Panc1 (cell line): Measurements from ENCODE around the gene PGA3. TPM values are rescaled to one million over a fixed set of nuclear protein-coding genes. Genes with fewer than 3 reads are reported as not detected.

Source experiments
- ATAC-seq: fragments of 200-7000 bp; cut with Tn5 transposase; 2 replicates; pipeline ENCODE4 v1.9.1; 2020; ENCODE audit warnings: mild to moderate bottlenecking, moderate library complexity
- BruUV-seq: library from RNA; stranded (reverse); fragments of 400-500 nt; replicated peaks from 2 replicates; lab custom pipeline; 2021; lab: Mats Ljungman, UMichigan
- CTCF ChIA-PET: fragments of 300-600 bp; sonication (Branson Sonifier 250); formaldehyde crosslinking; loops from one replicate; lab custom pipeline; 2022; ENCODE audit warnings: antibody characterized with exemption; lab: Charles Lee
- POLR2A ChIA-PET: fragments of 300-600 bp; sonication (Branson Sonifier 250); formaldehyde crosslinking; loops from one replicate; lab custom pipeline; 2022; ENCODE audit warnings: antibody characterized with exemption; lab: Charles Lee
- DNase-seq: peaks from one replicate; pipeline ENCODE4 v3.0.0-alpha.2; 2010; ENCODE audit warnings: low read depth, low spot score
- H3K27ac ChIP-seq: 2 replicates; pipeline ENCODE4 v1.5.1; 2011; ENCODE audit warnings: mild to moderate bottlenecking, low read length, inconsistent platforms
- H3K27me3 ChIP-seq: fragments of 200-500 bp; sonication (Bioruptor generic); 2 replicates; pipeline ENCODE4 v1.6.0; 2014; ENCODE audit warnings: low read length, inconsistent platforms; ENCODE audit not compliant: control insufficient read depth, insufficient read depth
- H3K36me3 ChIP-seq: fragments of 200-500 bp; sonication (Bioruptor generic); 2 replicates; pipeline ENCODE4 v1.5.1; 2014; ENCODE audit warnings: inconsistent platforms, mild to moderate bottlenecking, low read length, moderate library complexity; ENCODE audit not compliant: control insufficient read depth, insufficient read depth
- H3K4me1 ChIP-seq: 2 replicates; pipeline ENCODE4 v1.5.1; 2011; ENCODE audit warnings: inconsistent platforms, mild to moderate bottlenecking, low read length, moderate library complexity; ENCODE audit not compliant: control insufficient read depth, insufficient read depth
- H3K4me3 ChIP-seq, 2 experiments: 2 replicates each; pipeline ENCODE4 v1.5.1; 2011 to 2012; ENCODE audit warnings: low read depth in 2 of 2, low read length in 2 of 2, mild to moderate bottlenecking in 2 of 2, inconsistent platforms in 1 of 2, moderate library complexity in 1 of 2
- H3K9me3 ChIP-seq: fragments of 200-500 bp; sonication (Bioruptor generic); 2 replicates; pipeline ENCODE4 v1.5.1; 2014; ENCODE audit warnings: low read depth, mild to moderate bottlenecking, inconsistent platforms, low read length, moderate library complexity; ENCODE audit not compliant: control insufficient read depth, insufficient read depth
- POLR2AphosphoS5 ChIP-seq: IDR thresholded peaks from 2 replicates; pipeline ENCODE4 v1.6.1; 2012; ENCODE audit warnings: mild to moderate bottlenecking, low read depth, low read length, moderate library complexity
- SIN3A ChIP-seq: IDR thresholded peaks from 2 replicates; pipeline ENCODE4 v1.6.1; 2012; ENCODE audit warnings: low read depth, mild to moderate bottlenecking, low read length, moderate library complexity, borderline replicate concordance; ENCODE audit not compliant: insufficient read depth
- TCF7L2 ChIP-seq: IDR thresholded peaks from 2 replicates; pipeline ENCODE4 v1.6.1; 2011; ENCODE audit warnings: mild to moderate bottlenecking, low read depth, low read length, inconsistent platforms
- in situ Hi-C: cut with HindIII; loops from 2 replicates; pipeline ENCODE4 v1.10.0; 2016; ENCODE audit warnings: low sequenced_read_pairs, low pct_unique_long_range_greater_than_20kb
- intact Hi-C: fragments of 100-400 bp; cut with micrococcal nuclease; formaldehyde crosslinking; loops from one replicate; pipeline ENCODE4 v1.10.0; 2022; ENCODE audit not compliant: unreplicated experiment
- total RNA-seq: library from RNA; stranded (reverse); gene quantifications from one replicate; pipeline ENCODE4 v1.2.1, GENCODE V29; 2021; ENCODE audit not compliant: unreplicated experiment
- TF ChIP-seq, protein P1 (sequence below): fragments of 450-650 bp; IDR thresholded peaks from 2 replicates; pipeline ENCODE4 v1.5.1; 2017; ENCODE audit warnings: mild to moderate bottlenecking
- TF ChIP-seq, protein P2 (sequence below), 2 experiments: IDR thresholded peaks; 2 replicates each; pipeline ENCODE4 v1.6.1; 2011 to 2012; ENCODE audit warnings: low read depth in 2 of 2, control low read depth in 1 of 2, low read length in 1 of 2, mild to moderate bottlenecking in 1 of 2, moderate library complexity in 1 of 2; ENCODE audit not compliant: insufficient read depth in 1 of 2

PGA3 gene
- total RNA-seq, 1 experiment from 2014 or later: not detected

GRCh38 chr11:61158691-61159381, 44.5 kb upstream of the PGA3 start:
- TF ChIP-seq, protein P1, sequence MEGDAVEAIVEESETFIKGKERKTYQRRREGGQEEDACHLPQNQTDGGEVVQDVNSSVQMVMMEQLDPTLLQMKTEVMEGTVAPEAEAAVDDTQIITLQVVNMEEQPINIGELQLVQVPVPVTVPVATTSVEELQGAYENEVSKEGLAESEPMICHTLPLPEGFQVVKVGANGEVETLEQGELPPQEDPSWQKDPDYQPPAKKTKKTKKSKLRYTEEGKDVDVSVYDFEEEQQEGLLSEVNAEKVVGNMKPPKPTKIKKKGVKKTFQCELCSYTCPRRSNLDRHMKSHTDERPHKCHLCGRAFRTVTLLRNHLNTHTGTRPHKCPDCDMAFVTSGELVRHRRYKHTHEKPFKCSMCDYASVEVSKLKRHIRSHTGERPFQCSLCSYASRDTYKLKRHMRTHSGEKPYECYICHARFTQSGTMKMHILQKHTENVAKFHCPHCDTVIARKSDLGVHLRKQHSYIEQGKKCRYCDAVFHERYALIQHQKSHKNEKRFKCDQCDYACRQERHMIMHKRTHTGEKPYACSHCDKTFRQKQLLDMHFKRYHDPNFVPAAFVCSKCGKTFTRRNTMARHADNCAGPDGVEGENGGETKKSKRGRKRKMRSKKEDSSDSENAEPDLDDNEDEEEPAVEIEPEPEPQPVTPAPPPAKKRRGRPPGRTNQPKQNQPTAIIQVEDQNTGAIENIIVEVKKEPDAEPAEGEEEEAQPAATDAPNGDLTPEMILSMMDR: no peak
- BruUV-seq: TSS peak; percentile 39
- Histone ChIP-seq H3K4me3 (no peak overlapping the region; a peak in 1 of 4 replicates), H3K4me1 (peaks cover 30% of the 10 kb centered on the region), H3K27me3 (no peaks in the 10 kb centered on the region), H3K9me3 (peaks cover 14% of the 10 kb centered on the region; the same call in 1 of the 2 replicates), H3K27ac (peak overlapping the region; percentile 67), H3K36me3 (no peaks in the 10 kb centered on the region; the same call in 1 of the 2 replicates)
- ChIA-PET CTCF (interaction anchor here (0.6 kb wide), 1 partner anchor 220 kb away, joined by 11 read pairs; no protein-coding TSS in a partner anchor), POLR2A (no interaction called here)
- in situ Hi-C loops: no loop called here
- no peak for ATAC-seq
- intact Hi-C loops: no loop called here
- DNase-seq: no peak

DNA sequence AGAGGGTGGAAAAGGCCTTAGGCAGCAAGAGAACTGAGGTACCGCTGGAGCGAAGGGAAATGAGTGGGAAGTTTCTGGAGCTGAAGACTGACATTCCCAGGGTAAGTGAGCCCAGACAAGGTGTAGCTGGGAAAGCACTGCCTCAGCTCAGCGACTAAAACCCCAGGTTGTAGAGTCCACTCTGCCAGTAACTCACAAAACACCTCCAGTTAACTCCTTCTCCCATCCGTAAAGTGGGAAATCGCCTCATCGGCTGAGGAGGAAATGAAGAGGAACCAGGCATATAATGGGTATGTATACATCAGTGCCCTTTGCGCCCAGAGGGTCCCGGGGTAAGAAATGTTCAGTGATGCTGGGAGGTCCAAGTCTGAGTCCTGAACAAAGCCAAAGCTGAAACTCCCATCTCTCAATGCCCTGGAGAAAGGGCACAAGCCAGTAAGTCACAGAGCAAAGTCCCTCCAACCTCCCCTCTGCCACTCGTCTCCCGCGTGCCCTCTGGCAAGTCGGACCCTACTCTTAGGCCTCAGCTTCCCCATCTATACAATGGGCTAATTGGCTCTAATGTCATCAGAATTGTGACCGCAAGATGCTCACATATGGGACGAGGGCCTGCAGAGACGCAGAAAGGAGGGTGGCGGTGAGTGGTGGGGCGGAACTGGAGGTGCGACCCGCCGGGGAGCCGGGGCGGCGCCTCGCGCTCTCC, 42.7 kb upstream of the PGA3 start:
- ATAC-seq: peak; percentile 6

More for the DNA sequence above, 42.7 kb upstream of the PGA3 start:
- Histone ChIP-seq H3K36me3 (no peaks in the 10 kb centered on the region; the same call in 1 of the 2 replicates), H3K9me3 (peaks cover 5% of the 10 kb centered on the region; the same call in 1 of the 2 replicates), H3K27ac (peak overlapping the region; percentile 84), H3K4me1 (peaks cover 33% of the 10 kb centered on the region), H3K4me3 (peak overlapping the region; percentile 69 to 90), H3K27me3 (no peaks in the 10 kb centered on the region)
- in situ Hi-C loops: no loop called here
- no TSS peak for BruUV-seq
- POLR2A ChIA-PET: no interaction called here
- TF ChIP-seq, protein P1: no peak
- TF ChIP-seq TCF7L2 (no peak), POLR2AphosphoS5 (no peak; the same call in 1 of the 2 replicates), SIN3A (no peak)
- TF ChIP-seq, protein P2, sequence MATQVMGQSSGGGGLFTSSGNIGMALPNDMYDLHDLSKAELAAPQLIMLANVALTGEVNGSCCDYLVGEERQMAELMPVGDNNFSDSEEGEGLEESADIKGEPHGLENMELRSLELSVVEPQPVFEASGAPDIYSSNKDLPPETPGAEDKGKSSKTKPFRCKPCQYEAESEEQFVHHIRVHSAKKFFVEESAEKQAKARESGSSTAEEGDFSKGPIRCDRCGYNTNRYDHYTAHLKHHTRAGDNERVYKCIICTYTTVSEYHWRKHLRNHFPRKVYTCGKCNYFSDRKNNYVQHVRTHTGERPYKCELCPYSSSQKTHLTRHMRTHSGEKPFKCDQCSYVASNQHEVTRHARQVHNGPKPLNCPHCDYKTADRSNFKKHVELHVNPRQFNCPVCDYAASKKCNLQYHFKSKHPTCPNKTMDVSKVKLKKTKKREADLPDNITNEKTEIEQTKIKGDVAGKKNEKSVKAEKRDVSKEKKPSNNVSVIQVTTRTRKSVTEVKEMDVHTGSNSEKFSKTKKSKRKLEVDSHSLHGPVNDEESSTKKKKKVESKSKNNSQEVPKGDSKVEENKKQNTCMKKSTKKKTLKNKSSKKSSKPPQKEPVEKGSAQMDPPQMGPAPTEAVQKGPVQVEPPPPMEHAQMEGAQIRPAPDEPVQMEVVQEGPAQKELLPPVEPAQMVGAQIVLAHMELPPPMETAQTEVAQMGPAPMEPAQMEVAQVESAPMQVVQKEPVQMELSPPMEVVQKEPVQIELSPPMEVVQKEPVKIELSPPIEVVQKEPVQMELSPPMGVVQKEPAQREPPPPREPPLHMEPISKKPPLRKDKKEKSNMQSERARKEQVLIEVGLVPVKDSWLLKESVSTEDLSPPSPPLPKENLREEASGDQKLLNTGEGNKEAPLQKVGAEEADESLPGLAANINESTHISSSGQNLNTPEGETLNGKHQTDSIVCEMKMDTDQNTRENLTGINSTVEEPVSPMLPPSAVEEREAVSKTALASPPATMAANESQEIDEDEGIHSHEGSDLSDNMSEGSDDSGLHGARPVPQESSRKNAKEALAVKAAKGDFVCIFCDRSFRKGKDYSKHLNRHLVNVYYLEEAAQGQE (IDR thresholded peaks at IDR 0.05; ENCODE audit: insufficient read depth in 1 of 2, low read depth in 2 of 2, low read length in 1 of 2): no peak
- CTCF ChIA-PET: no interaction called here
- no peak for DNase-seq
- intact Hi-C loops: no loop called here
